CD14-positive monocyte (primary cell): ENCODE measurements around the gene AKR7A3. TPM values are rescaled to one million over a fixed set of nuclear protein-coding genes. Genes with fewer than 3 reads are reported as not detected.

Experiments used
- DNase-seq, 3 donors: peaks; one replicate each; pipeline ENCODE4 v3.0.0-alpha.2; 2011 to 2022
- H2AFZ ChIP-seq: 2 replicates; pipeline ENCODE4 v1.6.0; 2012; ENCODE audit warnings: mild to moderate bottlenecking, low read depth, low read length, inconsistent platforms; ENCODE audit not compliant: insufficient read depth, poor library complexity, severe bottlenecking
- H3K27ac ChIP-seq, 2 donors: 1 replicate in 1 of 2; 2 replicates in 1 of 2; pipeline ENCODE4 v1.5.1; 2012 to 2013; ENCODE audit warnings: low read length in 2 of 2, control low read depth in 1 of 2, inconsistent platforms in 1 of 2, low read depth in 1 of 2, mild to moderate bottlenecking in 1 of 2
- H3K27me3 ChIP-seq, 2 donors: one replicate each; pipeline versions ENCODE4 v1.6.0 to v1.6.1; 2011 to 2013; ENCODE audit warnings: low read length in 2 of 2; ENCODE audit not compliant: control insufficient read depth in 2 of 2, insufficient read depth in 2 of 2
- H3K36me3 ChIP-seq, 2 donors: replicated peaks in 1 of 2; 1 replicate in 1 of 2; 2 replicates in 1 of 2; pipeline versions ENCODE4 v1.5.1 to v1.6.1; 2012 to 2013; ENCODE audit warnings: low read length in 2 of 2, control low read depth in 1 of 2, inconsistent platforms in 1 of 2, mild to moderate bottlenecking in 1 of 2; ENCODE audit not compliant: insufficient read depth in 2 of 2, control insufficient read depth in 1 of 2
- H3K4me1 ChIP-seq, 2 donors: 1 replicate in 1 of 2; 2 replicates in 1 of 2; pipeline versions ENCODE4 v1.5.1 to v1.6.1; 2012 to 2013; ENCODE audit warnings: low read length in 2 of 2, control low read depth in 1 of 2, inconsistent platforms in 1 of 2, mild to moderate bottlenecking in 1 of 2, moderate library complexity in 1 of 2; ENCODE audit not compliant: insufficient read depth in 2 of 2, control insufficient read depth in 1 of 2
- H3K4me2 ChIP-seq: replicated peaks from 2 replicates; pipeline ENCODE3; 2012; ENCODE audit warnings: low read length, moderate library complexity, mild to moderate bottlenecking; ENCODE audit not compliant: poor library complexity, severe bottlenecking; ENCODE audit errors: extremely low read depth
- H3K4me3 ChIP-seq, 3 experiments: fragments of 200-600 bp in 1 of 3; sonication (generic) in 1 of 3; replicated peaks in 1 of 3; 1 replicate in 2 of 3; 2 replicates in 1 of 3; pipeline ENCODE4 v1.5.1; 2011 to 2013; ENCODE audit warnings: low read length in 3 of 3, mild to moderate bottlenecking in 3 of 3, control low read depth in 2 of 3, low read depth in 2 of 3, inconsistent platforms in 1 of 3, moderate library complexity in 1 of 3
- H3K79me2 ChIP-seq: 2 replicates; pipeline ENCODE4 v1.6.0; 2012; ENCODE audit warnings: mild to moderate bottlenecking, control low read depth, inconsistent platforms, low read length, moderate library complexity; ENCODE audit not compliant: insufficient read depth
- H3K9ac ChIP-seq: 2 replicates; pipeline ENCODE4 v1.6.0; 2017; ENCODE audit warnings: low read length, mild to moderate bottlenecking; ENCODE audit not compliant: insufficient read depth, poor library complexity, severe bottlenecking
- H3K9me3 ChIP-seq, 2 donors: replicated peaks in 1 of 2; 1 replicate in 1 of 2; 2 replicates in 1 of 2; pipeline versions ENCODE4 v1.5.1 to v1.6.1; 2012 to 2013; ENCODE audit warnings: low read length in 2 of 2, control low read depth in 1 of 2; ENCODE audit not compliant: control insufficient read depth in 1 of 2, insufficient read depth in 1 of 2
- H4K20me1 ChIP-seq: 2 replicates; pipeline ENCODE4 v1.6.0; 2012; ENCODE audit warnings: mild to moderate bottlenecking, low read length, control low read depth, moderate library complexity; ENCODE audit not compliant: insufficient read depth
- H3K27ac Mint-ChIP-seq, 7 donors: one replicate each; pipeline ENCODE4 v1.8.0; 2020; ENCODE audit warnings: mild to moderate bottlenecking in 7 of 7, mixed read lengths in 7 of 7, moderate library complexity in 6 of 7, inconsistent platforms in 2 of 7
- H3K27me3 Mint-ChIP-seq, 3 donors: one replicate each; pipeline ENCODE4 v1.8.0; 2021 to 2022; ENCODE audit warnings: low read depth in 3 of 3, mild to moderate bottlenecking in 3 of 3, mixed read lengths in 3 of 3, moderate library complexity in 3 of 3, inconsistent platforms in 1 of 3
- H3K36me3 Mint-ChIP-seq, 2 donors: one replicate each; pipeline ENCODE4 v1.8.0; 2020; ENCODE audit warnings: mixed read lengths in 2 of 2, inconsistent platforms in 1 of 2, mild to moderate bottlenecking in 1 of 2
- H3K4me1 Mint-ChIP-seq: one replicate; pipeline ENCODE4 v1.8.0; 2020; ENCODE audit warnings: mild to moderate bottlenecking, mixed read lengths
- H3K4me3 Mint-ChIP-seq, 2 donors: one replicate each; pipeline ENCODE4 v1.8.0; 2020; ENCODE audit warnings: mild to moderate bottlenecking in 2 of 2, mixed read lengths in 2 of 2, moderate library complexity in 1 of 2
- H3K9me3 Mint-ChIP-seq, 7 donors: one replicate each; pipeline ENCODE4 v1.8.0; 2020 to 2022; ENCODE audit warnings: mixed read lengths in 7 of 7, mild to moderate bottlenecking in 6 of 7, moderate library complexity in 6 of 7, inconsistent platforms in 2 of 7
- WGBS: methylation state at CpG from one replicate; pipeline ENCODE4 v1.1.5; 2013; ENCODE audit warnings: missing lambda C conversion rate; ENCODE audit not compliant: insufficient coverage; 5-methylcytosine and 5-hydroxymethylcytosine counted together
- intact Hi-C, 2 donors: fragments of 100-400 bp; cut with micrococcal nuclease; formaldehyde crosslinking; loops; one replicate each; pipeline versions ENCODE4 v1.15.0 to v1.15.1; 2023
- polyA plus RNA-seq, 3 donors: library from polyadenylated mRNA; depleted of rRNA in 1 of 3; unstranded in 2 of 3; stranded (reverse) in 1 of 3; fragments of 300-500 nt in 2 of 3; fragments of >200 nt in 1 of 3; fragmentation: Illumina TruSeq in 2 of 3; gene quantifications; 1 replicate in 2 of 3; 2 replicates in 1 of 3; pipeline ENCODE4 v1.2.3, GENCODE V29; 2012 to 2021
- TF ChIP-seq, protein P1 (sequence below): fragments of 200-600 bp; IDR thresholded peaks from one replicate; pipeline ENCODE4 v1.8.0; 2022; ENCODE audit warnings: antibody characterized with exemption, mild to moderate bottlenecking

Gene AKR7A3
- polyA plus RNA-seq, 3 donors, result 0.15 to 0.56 TPM; not detected in 1

DNA sequence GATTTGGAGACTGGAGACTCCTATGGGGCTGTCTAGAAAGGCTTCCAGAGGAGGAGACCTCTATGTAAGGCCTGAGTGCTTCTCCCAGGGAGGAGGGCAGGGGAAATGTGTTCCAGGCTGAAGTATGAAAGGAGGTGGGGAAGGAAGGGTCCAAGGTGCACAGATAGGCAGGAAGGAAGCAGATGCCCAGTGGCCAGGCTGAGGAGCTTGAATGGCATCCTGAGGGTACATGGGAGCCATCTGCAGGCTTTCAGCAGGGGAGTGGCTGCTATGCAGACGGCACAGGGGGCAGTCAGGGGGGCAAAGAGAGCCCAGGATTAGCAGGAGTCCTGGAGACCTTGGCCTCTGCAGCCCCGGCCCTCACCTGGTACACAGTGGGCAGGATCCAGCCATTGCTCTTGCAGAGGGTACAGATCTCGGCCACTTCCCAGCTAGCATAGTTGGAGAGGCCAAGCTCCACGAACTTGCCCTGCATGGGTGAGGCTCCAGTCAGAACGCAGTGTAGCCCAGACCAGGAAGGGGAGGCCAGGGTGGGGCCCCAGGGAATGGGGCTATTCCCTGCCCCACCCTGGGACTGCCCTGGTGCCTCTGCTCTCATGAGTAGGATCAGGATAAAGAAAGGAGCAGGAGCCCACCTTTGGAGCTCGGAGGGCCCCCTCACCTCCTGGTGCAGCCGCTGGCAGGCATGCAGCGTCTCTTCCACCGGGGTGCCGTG, 19.4 kb upstream of the AKR7A3 start:
- peaks cover 37 to 60% of the 10 kb centered on the region in 2 donors for H3K36me3 ChIP-seq
- no peaks in the 10 kb centered on the region for H3K9me3 ChIP-seq
- Mint-ChIP-seq H3K4me1 (peaks cover 18% of the 10 kb centered on the region), H3K4me3 (no peak overlapping the region), H3K36me3 (peaks cover 54 to 55% of the 10 kb centered on the region in 2 donors), H3K27me3 (peaks cover 0 to 2% (median 1%) of the 10 kb centered on the region in 3 donors), H3K9me3 (peaks cover 0 to 3% (median 0%) of the 10 kb centered on the region in 7 donors), H3K27ac (peak overlapping the region in 1 of 7 donors; percentile 50)
- H4K20me1 ChIP-seq, result no peaks in the 10 kb centered on the region
- H3K27ac ChIP-seq, result no peak overlapping the region
- no peak overlapping the region for H2AFZ ChIP-seq
- peaks cover 26% of the 10 kb centered on the region for H3K79me2 ChIP-seq
- 95% methylated on average over 9 of the region's 10 CpGs for WGBS
- peaks cover 17 to 20% of the 10 kb centered on the region in 2 donors for H3K4me1 ChIP-seq
- no peak overlapping the region for H3K4me2 ChIP-seq
- H3K4me3 ChIP-seq, result no peak overlapping the region
- DNase-seq, result no peak
- H3K27me3 ChIP-seq, result no peaks in the 10 kb centered on the region
- intact Hi-C loops, result no loop called here
- no peak overlapping the region for H3K9ac ChIP-seq
- TF ChIP-seq, protein P1, sequence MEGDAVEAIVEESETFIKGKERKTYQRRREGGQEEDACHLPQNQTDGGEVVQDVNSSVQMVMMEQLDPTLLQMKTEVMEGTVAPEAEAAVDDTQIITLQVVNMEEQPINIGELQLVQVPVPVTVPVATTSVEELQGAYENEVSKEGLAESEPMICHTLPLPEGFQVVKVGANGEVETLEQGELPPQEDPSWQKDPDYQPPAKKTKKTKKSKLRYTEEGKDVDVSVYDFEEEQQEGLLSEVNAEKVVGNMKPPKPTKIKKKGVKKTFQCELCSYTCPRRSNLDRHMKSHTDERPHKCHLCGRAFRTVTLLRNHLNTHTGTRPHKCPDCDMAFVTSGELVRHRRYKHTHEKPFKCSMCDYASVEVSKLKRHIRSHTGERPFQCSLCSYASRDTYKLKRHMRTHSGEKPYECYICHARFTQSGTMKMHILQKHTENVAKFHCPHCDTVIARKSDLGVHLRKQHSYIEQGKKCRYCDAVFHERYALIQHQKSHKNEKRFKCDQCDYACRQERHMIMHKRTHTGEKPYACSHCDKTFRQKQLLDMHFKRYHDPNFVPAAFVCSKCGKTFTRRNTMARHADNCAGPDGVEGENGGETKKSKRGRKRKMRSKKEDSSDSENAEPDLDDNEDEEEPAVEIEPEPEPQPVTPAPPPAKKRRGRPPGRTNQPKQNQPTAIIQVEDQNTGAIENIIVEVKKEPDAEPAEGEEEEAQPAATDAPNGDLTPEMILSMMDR, result no peak

DNA sequence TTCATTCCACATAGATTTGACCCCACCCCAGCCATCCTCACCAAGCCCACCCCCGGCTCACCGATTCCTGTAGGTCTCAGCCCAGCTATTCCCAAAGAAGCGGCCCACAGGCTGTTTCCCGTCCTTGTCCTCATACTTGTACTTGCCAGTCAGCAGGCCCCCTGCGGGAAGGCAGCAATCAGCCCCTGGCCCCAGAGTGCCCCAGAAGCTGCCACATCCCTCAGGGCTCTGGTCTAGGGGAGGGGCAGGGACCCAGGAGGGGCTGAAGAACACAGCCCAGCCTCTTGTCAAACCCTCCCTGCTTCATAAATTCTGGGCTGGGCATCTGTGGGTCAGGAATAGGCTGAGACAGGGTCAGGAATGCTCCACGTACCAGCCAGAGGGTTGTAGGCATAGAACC, 18.4 kb upstream of the AKR7A3 start:
- H3K36me3 Mint-ChIP-seq, result peaks cover 57 to 61% of the 10 kb centered on the region in 2 donors
- intact Hi-C loops, result no loop called here
- H3K27ac ChIP-seq, result no peak overlapping the region
- H2AFZ ChIP-seq, result no peak overlapping the region
- WGBS, result 100% methylated on average over 6 of the region's 6 CpGs
- H3K36me3 ChIP-seq, result peaks cover 37 to 69% of the 10 kb centered on the region in 2 donors
- H3K27me3 Mint-ChIP-seq, result peaks cover 0 to 2% (median 1%) of the 10 kb centered on the region in 3 donors
- H4K20me1 ChIP-seq, result no peaks in the 10 kb centered on the region
- no peaks in the 10 kb centered on the region for H3K9me3 ChIP-seq
- H3K4me3 Mint-ChIP-seq, result no peak overlapping the region
- H3K27me3 ChIP-seq, result no peaks in the 10 kb centered on the region
- H3K4me1 ChIP-seq, result peaks cover 11 to 12% of the 10 kb centered on the region in 2 donors
- no peak overlapping the region for H3K4me2 ChIP-seq
- peaks cover 0 to 3% (median 0%) of the 10 kb centered on the region in 7 donors for H3K9me3 Mint-ChIP-seq
- H3K27ac Mint-ChIP-seq, result peak overlapping the region in 1 of 7 donors; percentile 25
- H3K9ac ChIP-seq, result no peak overlapping the region
- H3K4me1 Mint-ChIP-seq, result peaks cover 14% of the 10 kb centered on the region
- no peak for DNase-seq
- TF ChIP-seq, protein P1, result no peak
- H3K79me2 ChIP-seq, result peaks cover 17% of the 10 kb centered on the region
- H3K4me3 ChIP-seq, result no peak overlapping the region
